Stimulated activated CD8-positive, alpha-beta memory T cell treated with anti-CD3 and anti-CD28 coated beads, Interleukin-12 subunit alpha, Interleukin-12 subunit beta, amount 100 ng/mL, for 1 hour (primary cell): Measurements from ENCODE around the gene ITSN1.
"Not testable (repeated sequence)": the region's sequence is repeated elsewhere in the genome, so short reads cannot be mapped to it uniquely, and the experiment has no call there.

Source experiments
- DNase-seq: peaks from one replicate; pipeline ENCODE4 v3.0.0-alpha.2; 2020; ENCODE audit warnings: low read depth

Gene ITSN1

DNA sequence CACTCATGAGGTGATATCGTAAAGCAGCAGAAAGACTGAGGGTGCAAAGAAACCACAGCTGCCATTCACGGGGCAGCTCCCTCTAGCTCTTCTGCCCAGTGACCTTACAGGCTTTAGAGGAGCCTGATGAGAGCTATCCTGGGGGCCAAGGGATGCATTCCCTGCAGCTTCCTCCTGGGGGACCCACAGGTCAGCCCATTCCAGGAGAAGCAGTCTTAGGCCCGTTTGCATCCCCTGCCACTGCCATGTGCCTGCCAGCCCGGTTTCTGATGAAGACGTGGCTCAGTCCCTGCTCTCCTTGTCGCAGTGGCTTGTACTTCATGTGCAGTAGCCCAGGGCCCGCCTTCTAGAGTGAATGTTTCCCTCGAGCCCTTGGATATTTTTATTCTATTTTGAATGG is 250.6 kb downstream of the ITSN1 start:
- no peak for DNase-seq

DNA sequence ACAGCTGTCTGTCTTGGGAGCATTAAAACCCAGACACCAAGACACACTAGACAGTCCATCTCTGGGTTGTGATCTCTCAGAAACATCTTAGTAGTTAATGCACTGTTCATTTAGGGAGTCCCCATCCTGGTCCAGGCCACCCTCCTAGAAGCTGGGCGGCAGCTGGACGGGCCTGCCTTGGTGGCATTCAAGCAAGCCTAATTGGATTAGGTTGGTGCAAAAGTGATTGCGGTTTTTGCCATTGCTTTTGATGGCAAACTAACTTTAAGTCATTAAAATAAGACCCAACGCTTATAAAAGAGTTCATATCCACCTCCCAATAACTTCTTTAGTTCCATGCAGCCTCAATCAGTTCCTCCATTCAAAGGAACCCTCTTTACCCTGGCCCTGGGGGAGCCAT is 251.6 kb downstream of the ITSN1 start:
- DNase-seq, result no peak

DNA sequence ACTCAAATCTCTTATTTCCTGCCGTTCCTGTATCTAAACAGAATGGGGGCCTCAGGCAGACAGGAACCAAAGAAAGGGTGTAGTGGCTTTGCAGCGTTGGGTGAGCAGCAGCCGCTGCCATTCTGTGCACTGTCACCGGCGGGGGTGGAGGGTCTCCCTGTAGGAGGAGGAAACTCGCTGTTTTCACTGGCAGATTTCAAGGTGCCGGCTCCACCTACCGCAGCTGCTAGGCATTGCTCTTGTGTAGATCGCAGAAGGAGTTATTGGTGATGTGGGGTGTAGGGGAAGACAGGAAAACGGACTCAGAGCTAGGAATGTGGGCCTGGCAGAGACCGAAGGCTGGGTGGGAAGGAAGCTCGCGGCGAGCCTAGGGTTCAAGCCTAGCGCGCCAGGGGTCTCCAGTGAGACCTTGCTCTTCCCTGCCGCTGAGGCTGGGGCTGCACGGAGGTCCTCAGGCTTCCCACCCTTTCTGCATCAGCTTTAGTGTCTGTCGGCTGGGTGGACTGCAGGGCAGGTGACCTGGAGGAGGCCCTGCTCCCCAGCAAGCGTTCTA is 252.5 kb downstream of the ITSN1 start:
- DNase-seq, result peak; percentile 43

DNA sequence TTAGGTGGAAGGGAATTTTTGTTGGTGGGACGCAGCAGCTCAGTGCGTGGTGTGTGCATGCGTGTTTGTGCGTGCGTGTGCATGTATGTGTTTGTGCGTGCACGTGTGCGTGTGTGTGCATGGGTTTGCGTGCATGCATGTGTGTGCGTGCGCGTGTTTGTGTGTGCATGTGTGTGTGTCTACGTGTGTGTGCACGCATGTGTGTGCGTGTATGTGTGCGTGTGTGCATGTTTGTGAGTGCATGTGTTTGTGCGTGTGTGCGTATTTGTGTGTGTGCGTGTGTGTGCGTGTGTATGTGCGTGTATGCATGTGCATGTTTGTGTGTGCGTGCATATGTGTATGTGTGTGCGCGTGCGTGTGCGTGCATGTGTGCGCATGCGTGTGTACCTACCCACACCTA is 253.1 kb downstream of the ITSN1 start:
- DNase-seq, result no peak

DNA sequence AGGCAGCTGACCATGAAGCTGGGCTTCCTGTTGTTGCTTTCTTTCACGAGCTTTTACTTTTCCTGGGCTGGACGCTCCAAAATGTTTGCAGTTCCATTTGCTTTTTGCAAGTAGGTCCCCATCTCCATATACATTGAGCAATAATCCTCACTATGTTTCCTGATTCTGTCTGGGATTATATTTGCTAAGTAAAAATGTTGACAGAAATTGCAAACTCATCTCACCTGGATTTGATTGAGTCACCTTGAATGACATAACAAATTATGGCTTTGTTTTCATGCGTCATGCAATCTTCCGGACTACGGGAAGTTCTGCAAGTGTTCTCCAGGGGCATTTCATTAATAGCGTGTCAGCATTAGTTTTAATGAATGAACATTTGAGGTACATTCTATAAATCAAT is 254.4 kb downstream of the ITSN1 start:
- DNase-seq, result no peak

DNA sequence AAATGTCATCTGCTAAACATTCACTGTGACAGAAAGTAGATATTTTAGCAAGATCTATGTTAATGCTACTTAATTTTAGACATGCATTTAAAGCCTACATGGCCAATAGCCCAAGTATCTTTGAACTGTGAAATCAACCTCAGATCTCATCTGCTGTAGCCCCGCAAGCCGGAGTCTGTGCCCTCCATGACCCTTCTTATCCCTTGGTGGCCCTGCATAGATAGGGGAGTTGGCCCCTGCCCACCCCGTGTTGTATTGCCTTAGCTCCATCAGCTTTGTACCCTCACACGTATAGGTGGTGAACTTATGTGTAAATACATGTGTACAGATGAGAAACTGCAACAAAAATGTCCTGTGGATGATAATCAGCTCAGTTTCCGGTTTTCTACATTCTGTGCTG is 254.8 kb downstream of the ITSN1 start:
- no peak for DNase-seq

DNA sequence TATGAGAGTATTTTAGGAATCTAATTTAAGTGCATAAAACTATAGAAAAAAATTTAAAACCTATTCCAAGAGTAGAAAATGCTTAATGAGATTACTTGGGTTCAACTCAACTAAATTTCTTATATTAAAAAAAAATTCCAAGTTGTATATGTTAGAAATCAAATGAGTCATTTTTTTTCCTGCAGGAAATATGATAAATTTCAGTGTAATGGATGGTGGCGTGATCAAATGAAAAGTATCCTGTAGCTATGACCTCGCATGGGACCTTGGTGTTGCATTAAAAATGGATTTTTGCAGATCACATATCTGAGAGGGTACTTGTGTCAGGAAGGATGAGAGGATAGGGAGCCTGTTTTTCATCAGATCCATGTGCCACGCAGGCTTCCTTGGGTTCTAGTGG is 255.4 kb downstream of the ITSN1 start:
- no peak for DNase-seq

DNA sequence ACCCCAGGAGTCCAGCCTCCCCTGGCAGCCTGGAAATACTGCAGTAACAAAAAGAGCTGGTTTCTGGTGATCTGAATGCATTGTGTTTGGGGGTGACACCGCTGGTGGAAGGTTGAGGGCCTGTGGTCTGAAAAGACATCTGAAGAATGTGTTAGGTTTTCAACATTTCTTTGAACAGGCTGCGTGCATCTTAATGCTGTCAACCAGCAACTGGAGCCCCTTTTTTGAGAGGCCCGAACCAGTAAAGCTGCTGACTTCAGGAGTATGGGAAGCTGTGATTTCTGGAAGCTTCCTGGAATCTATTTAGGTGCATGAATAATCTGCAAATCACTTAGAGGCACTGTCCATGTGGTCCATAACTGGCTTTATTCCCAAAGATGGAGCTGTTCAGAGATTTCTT is 256.3 kb downstream of the ITSN1 start:
- DNase-seq, result no peak

DNA sequence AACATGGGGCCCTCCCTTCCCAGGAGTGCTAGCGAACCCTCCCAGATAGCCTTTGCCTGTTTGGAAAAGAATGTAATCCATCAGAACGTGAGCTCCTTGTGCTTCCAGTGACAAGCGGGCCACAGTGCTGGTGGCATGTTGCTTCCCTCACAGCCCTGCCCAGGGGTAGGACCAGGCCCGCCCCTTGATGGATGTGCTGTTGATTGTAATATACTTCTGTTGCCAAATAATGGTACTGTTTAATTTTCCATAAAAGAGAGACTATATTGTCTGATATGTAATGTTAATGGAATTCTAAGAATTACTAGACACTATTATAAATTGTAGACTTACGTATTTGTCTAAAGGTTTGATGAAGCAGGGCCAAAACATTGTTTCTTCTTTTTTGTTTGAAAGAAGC is 256.9 kb downstream of the ITSN1 start:
- DNase-seq, result no peak

DNA sequence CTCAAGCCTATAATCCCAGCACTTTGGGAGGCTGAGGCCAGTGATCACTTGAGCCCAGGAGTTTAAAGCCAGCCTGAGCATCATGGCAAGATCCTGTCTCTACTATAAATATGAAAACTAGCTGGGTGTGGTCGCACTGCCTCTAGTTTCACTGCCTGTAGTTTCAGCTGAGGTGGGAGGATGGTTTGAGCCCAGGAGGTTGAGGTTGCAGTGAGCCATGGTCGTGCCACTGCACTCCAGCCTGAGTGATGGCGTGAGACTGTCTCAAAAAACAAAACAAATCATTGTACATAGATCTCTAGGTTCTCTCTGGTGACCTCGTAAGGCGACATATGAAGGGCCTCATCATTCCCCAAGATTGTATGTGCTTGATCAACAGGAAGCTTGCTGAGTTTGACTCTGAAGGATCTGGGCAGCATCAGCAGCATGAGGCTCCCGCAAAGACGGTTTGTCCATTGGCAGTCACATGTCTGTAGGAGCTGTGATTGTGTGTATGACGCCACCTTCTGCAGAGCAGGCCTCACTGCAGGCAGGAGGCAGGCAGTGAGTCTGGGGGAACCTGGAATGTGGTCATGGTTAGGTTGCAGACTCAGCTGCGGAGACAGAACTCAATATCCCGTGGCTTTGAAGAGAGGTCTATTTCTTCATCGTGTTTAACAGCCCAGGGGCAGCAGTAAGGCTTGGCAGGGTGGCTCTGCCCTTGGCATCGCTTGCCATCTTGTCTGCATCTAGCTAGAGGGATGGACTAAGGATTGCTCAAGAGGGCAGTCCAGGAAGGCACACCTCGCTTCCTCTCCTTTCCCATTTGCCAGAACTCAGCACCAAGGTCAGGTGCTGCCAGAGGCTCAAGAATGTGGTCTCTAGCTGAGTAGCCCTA is 259.3 kb downstream of the ITSN1 start:
- DNase-seq, result no peak

DNA sequence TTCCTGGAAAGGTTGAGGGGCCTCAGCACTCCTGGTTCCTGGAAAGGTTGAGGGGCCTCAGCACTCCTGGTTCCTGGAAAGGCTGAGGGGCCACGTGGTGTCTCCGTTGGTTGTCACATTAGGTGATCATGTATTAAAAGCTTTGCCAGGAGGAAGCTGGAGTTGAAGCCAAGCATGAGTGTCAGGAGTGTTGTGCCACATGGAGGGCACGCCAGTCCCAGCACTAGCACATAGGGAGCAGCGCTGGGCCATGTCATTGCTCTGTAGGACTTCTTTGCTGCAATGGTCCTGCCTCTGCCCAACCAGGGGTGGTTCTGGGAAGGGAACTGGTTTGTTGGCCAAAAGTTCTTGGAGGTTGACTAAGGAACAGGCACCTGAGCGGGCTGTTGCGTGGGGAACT is 260.0 kb downstream of the ITSN1 start:
- DNase-seq, result no peak

DNA sequence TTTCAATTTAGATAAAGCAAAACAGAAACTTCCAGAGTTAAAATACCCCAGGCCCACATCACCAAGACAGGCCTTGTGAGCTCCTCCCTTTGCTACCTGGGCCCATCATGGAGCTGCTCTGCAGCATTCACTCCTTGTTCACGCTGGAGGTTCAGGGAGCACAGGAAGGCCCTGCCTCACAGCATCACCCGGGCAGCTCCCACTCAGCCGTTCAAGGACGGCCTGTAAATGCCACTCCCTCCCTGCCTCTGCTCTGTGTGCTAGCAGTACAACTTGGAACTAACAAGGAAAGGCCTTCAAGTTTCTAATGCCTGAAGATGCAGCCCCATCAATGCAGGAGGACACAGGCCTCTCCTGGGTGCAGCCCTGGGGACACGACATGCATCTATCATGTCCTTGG is 261.7 kb downstream of the ITSN1 start:
- no peak for DNase-seq

DNA sequence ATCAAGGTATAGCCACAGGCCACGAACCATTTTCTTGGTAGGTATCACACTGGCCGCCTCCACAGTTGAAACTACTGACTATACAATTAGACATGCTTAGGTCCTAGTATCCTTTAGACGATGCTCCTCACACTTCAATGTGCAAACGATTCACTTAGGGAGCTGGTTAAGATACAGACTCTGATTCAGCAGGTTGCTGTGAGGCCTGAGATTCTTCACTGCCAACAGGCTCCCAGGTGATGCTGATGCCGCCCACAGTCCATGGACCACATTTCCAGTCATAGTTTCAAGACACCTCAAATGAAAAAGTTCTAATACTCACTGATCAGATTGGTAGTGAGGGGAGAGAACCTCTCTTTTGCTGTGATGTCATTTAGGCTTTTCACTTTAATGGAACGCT is 266.5 kb downstream of the ITSN1 start:
- DNase-seq, result no peak

DNA sequence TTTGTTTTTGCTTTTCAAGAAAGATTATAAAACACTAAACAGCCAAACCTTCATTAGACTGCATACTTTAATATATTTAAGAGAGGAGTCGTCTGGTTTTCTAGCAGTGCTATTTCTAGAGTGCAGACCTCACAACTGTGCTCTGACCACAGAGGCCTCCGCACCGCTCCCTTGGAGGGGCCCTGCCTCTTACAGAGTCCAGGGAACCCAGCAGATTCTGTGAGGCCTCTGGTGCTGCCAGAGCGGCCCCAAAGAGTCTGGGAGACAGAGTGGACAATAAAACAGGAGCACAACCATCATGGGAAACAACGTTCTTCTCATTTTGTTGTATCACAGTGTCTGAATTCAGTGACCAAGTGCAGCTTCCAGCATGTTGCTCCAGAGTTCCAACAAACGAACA is 267.5 kb downstream of the ITSN1 start:
- no peak for DNase-seq

DNA sequence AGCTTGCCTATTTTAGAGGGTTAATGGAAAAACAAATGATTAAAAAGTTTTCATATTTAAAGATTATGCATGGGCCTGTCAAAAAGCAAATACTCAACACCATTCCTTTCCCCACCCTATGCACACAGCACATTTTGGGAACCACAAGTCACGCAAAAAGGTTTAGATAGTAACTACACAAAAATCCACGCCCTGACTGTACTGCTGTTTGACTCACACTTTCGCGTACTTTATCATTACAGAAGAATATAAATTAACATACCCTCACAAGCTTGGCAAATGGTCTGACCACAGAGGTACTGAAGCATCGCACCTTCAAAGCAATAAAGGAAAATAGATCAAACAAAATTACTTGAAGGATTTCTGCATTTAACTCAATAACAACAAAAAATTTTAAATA is 271.9 kb downstream of the ITSN1 start:
- no peak for DNase-seq

DNA sequence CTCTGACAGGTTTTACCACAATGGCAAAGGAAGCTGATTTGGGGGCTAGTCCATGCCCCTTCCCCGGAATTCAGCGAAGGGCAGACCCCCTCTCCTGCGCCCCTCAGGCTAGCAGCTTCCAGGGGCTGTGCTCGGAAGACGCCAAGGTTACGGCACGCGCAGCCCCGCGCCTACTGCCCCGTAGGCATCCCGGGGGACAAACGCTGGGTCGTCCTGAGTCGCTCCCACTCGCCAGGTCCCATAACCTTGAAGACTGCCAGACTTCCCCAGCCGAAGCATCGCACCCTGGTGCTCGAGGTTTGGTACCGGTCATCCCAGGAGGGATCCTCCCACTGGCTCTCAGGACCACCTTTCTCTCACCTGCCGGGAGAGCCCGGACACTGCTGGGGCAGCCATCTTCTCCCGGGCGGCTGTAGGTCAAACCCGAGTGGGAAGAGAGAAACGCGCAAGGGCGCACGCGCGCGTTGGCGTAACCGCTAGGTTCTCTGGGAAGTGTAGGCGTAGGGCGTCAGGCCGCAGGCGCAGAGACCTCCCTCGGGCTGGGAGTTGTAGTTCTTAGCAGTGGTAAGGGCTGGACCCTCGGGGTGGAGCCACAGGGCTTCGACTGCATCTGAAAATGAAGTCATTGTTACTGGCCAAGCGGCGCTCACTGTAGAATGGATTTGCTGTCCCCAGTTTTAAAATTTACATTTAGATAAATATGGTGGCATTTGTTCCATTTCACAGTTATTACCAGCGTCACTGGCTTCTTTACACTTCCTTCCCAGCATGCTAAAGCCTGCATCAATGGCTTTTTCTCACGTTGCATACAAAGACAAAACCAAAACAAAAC is 273.3 kb downstream of the ITSN1 start, which contains the start of gene ATP5PO:
Gene ATP5PO (minus strand): TSS at position 437 of the 832 bp plus-strand sequence. CDS start 41 bp downstream, at position 396.
- peak; percentile 96 for DNase-seq

DNA sequence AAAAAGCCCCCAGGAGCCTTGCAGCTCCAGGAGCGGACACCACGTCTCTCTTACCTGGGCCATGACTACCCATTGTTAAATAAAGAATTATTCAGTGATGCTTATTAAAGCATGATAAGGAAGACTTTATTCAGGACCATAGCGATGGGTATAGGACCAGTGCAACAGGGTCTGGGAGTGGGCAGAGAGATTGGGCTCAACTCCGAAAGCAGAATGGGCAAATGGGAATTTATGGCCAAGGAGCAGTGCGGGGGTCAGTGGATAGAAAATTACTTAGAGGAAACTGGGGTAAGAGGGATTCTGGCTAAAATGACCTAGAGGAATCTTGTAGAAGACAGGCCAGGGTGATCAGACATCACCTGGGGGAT is 273.9 kb downstream of the ITSN1 start:
- DNase-seq, result no peak

DNA sequence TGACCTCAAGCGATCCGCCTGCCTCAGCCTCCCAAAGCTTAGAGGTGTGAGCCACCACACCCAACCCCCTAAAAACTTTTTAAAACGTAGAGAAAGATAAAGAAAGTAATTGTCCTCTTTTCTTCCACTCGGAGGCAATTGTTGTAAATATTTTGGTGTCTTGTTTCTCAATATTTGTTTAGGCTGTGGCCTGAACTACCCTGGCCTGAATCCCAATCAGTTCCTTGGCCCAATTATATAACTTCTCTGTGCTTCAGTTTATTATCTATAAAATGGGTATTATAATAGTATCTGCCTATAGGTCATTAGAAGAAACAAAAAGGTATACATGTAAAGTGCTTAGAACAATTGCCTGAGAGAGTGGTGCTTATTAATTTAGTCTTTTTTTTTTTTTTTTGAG is 275.1 kb downstream of the ITSN1 start:
- DNase-seq, result no peak

DNA sequence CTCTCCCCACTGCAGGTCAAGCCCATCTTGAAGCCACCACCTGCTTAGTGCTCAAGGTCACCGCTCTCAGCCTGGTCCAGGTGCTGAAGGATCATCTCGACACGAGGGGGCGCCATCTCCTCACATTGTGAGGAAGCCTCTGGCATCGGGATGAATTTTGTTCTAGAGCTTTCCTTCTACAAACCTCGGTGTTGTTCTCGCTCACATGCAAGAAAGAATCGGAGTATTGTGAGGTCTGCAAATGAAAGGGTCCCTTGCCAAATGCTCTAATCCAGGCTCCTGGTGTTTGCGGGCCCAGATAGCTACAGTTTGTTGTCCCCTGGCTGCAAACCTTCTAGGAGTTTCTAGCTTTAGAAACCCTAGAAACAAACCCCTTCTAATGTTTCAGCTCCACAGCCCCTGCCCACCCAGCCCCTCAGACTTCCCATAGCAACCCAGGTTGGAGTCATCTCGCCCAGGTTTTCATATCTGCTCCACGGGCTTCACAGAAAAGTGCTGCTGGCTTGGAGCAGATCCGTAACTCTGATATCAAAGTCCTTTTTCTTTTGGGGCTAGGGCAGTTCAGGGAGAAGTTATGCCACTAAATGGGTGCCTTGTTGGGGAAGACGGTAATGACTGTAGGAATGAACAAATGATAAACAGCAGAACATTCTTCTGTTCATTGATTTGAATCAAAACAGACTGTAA is 281.9 kb downstream of the ITSN1 start:
- DNase-seq, result peak; percentile 93

DNA sequence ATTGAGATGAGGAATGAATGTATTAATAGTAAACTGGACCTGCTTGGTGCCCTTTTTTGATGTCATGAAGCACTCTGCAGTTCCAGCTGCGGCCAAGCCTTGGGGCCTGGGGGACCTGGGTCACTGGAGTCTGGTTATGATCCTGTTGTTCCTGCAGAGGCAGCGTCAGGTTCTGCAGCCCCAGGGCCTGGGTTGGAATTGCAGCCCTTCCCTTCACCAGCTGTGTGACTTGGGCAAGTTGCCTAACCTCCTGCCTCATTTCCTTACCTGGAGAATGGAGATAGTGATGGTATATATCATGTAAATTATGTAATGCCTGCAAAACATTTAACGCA is 282.4 kb downstream of the ITSN1 start:
- no peak for DNase-seq

DNA sequence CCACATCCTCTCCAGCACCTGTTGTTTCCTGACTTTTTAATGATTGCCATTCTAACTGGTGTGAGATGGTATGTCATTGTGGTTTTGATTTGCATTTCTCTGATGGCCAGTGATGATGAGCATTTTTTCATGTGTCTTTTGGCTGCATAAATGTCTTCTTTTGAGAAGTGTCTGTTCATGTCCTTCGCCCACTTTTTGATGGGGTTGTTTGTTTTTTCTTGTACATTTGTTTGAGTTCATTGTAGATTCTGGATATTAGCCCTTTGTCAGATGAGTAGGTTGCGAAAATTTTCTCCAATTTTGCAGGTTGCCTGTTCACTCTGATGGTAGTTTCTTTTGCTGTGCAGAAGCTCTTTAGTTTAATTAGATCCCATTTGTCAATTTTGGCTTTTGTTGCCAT is 283.9 kb downstream of the ITSN1 start:
- DNase-seq, result not testable (repeated sequence)

DNA sequence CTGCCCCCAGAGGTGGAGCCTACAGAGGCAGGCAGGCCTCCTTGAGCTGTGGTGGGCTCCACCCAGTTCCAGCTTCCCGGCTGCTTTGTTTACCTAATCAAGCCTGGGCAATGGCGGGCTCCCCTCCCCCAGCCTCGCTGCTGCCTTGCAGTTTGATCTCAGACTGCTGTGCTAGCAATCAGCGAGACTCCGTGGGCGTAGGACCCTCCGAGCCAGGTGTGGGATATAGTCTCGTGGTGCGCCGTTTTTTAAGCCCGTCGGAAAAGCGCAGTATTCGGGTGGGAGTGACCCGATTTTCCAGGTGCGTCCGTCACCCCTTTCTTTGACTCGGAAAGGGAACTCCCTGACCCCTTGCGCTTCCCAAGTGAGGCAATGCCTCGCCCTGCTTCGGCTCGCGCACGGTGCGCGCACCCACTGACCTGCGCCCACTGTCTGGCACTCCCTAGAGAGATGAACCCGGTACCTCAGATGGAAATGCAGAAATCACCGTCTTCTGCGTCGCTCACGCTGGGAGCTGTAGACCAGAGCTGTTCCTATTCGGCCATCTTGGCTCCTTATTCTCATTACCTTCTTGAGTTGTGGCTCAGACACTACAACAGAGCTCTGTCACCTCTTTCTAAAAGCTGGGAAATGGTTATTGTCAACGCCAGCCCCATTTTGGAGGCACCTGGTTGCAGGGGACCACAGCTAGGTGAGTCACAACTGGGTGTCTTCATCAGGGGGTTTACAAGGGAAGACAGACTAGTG is 288.9 kb downstream of the ITSN1 start:
- DNase-seq, result peak; percentile 53
